ENCODE results near the gene SEPTIN12. TPM values are rescaled to one million over a fixed set of nuclear protein-coding genes. Genes with fewer than 3 reads are reported as not detected.

SEPTIN12 gene
- total RNA-seq, 1 experiment from 2014 or later = not detected

DNA sequence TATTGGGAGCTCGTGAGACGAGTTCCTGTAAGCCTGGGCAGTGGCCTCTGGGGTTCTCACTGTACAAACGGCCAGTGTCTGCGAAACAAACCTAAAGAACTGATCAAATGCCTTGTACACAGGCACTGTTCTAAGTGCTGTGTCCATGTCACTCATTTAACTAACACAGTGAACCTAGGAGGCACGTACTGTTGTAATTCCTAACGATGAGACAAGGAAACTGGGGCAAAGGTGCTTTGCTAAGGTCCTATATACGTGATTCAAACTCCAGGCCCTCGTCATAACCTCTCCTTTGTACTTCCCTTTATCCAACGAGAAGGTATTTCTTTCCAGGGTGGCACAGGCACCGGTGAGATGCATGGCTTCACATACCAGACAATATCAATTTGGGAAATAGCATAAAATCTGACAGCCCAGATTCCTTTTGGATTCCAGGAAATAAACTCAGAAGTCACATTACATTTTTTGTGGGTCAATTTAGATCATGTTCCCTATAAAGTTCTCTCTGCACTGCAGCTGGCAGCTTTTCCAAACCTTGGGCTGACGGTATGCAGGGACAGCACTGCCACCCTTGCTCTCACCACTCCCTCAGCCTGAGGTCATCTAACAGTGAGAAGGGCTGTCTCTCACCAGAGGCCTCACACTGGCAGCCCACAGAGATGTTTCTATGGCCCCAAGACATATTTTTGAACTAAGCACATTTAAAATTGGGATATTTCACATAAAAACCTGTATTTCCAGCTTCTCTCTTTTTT is 40.6 kb upstream of the SEPTIN12 start:
- Histone ChIP-seq H2AFZ (no peak overlapping the region), H3K36me3 (ENCODE audit: low read depth) (peaks cover 23% of the 10 kb centered on the region; the same call in 1 of the 2 replicates), H3K4me3 (no peak overlapping the region), H3K9me3 (ENCODE audit: insufficient read depth, low read depth) (no peaks in the 10 kb centered on the region), H3K27me3 (ENCODE audit: insufficient read depth, low read depth) (no peaks in the 10 kb centered on the region), H3K4me2 (no peak overlapping the region), H3K27ac (no peak overlapping the region), H3K4me1 (replicated peaks; ENCODE audit: insufficient read depth) (no peaks in the 10 kb centered on the region), H4K20me1 (ENCODE audit: insufficient read depth) (peaks cover 9% of the 10 kb centered on the region), H3F3A (ENCODE audit: insufficient read depth, low read depth) (no peaks in the 10 kb centered on the region; the same call in 1 of the 2 replicates), H3K9me2 (ENCODE audit: insufficient read depth) (no peaks in the 10 kb centered on the region), H3K79me2 (ENCODE audit: low read depth) (no peaks in the 10 kb centered on the region)
- CTCF ChIA-PET = no interaction called here
- intact Hi-C loops (cut with micrococcal nuclease; ENCODE audit: unreplicated experiment) = no loop called here
- DNase-seq = no peak
- no TSS peak for BruUV-seq (replicated peaks)
- TF ChIP-seq EZH2 (IDR thresholded peaks at IDR 0.05; ENCODE audit: low read depth) = no peak
- TF ChIP-seq, protein P1, sequence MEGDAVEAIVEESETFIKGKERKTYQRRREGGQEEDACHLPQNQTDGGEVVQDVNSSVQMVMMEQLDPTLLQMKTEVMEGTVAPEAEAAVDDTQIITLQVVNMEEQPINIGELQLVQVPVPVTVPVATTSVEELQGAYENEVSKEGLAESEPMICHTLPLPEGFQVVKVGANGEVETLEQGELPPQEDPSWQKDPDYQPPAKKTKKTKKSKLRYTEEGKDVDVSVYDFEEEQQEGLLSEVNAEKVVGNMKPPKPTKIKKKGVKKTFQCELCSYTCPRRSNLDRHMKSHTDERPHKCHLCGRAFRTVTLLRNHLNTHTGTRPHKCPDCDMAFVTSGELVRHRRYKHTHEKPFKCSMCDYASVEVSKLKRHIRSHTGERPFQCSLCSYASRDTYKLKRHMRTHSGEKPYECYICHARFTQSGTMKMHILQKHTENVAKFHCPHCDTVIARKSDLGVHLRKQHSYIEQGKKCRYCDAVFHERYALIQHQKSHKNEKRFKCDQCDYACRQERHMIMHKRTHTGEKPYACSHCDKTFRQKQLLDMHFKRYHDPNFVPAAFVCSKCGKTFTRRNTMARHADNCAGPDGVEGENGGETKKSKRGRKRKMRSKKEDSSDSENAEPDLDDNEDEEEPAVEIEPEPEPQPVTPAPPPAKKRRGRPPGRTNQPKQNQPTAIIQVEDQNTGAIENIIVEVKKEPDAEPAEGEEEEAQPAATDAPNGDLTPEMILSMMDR (conservative IDR thresholded peaks at IDR 0.05) = no peak
- POLR2A ChIA-PET (ENCODE audit: unreplicated experiment) = no interaction called here

DNA sequence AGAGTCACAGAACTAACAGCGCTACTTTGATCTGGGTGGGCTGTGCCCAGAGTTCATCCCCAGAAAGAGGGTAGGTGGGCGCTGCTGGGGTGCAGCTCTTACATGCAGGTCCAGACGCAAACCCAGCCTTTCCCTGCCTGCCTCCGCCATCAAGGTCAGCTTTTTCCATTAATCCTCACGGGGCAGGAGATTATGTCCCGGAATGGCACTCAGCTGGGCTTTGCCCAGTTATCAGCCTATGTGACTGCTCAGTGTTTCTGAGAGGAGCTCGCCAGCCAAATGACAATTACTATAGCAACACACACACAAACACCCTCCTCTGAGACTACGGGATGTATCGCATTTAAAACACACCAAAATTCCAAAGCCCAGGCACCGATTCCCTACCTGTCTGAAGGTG is 38.8 kb upstream of the SEPTIN12 start:
- no peak for DNase-seq
- intact Hi-C loops (cut with micrococcal nuclease; ENCODE audit: unreplicated experiment) = no loop called here
- no peaks in the 10 kb centered on the region for H3K27me3 ChIP-seq (ENCODE audit: insufficient read depth, low read depth)
- H3K9me2 ChIP-seq (ENCODE audit: insufficient read depth) = no peaks in the 10 kb centered on the region
- ChIA-PET CTCF (no interaction called here), POLR2A (ENCODE audit: unreplicated experiment) (no interaction called here)
- no peaks in the 10 kb centered on the region for H3F3A ChIP-seq (ENCODE audit: insufficient read depth, low read depth)
- H3K4me1 ChIP-seq (replicated peaks; ENCODE audit: insufficient read depth) = no peaks in the 10 kb centered on the region
- H3K4me3 ChIP-seq = no peak overlapping the region
- H3K4me2 ChIP-seq = no peak overlapping the region
- no peaks in the 10 kb centered on the region for H3K79me2 ChIP-seq (ENCODE audit: low read depth)
- H3K9me3 ChIP-seq (ENCODE audit: insufficient read depth, low read depth) = no peaks in the 10 kb centered on the region
- peaks cover 16% of the 10 kb centered on the region for H3K36me3 ChIP-seq (ENCODE audit: low read depth)
- no peak overlapping the region for H3K27ac ChIP-seq
- TF ChIP-seq, protein P1 (conservative IDR thresholded peaks at IDR 0.05) = no peak
- TF ChIP-seq EZH2 (IDR thresholded peaks at IDR 0.05; ENCODE audit: low read depth) = no peak
- peaks cover 6% of the 10 kb centered on the region; the same call in 1 of the 2 replicates for H4K20me1 ChIP-seq (ENCODE audit: insufficient read depth)
- H2AFZ ChIP-seq = no peak overlapping the region
- BruUV-seq (replicated peaks) = no TSS peak

DNA sequence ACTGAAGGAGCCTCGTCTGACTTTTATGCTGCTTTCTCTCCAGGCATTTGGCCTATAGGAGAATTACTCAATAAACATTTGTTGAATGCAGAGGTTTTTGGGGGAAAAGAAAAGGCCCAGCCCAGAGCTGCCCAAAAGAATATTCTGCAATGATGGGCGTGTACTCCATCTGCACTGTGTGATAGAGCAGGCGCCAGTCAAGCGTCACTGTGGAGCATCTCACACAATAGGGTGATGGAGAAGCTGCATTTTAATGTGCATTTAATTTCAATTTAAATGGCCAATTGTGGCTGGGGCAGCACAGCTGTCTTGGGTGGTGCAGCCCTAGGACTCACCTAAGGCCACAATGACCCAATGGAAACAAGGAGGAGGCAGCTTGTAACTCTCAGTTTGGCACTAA is 38.4 kb upstream of the SEPTIN12 start:
- Histone ChIP-seq H3K36me3 (ENCODE audit: low read depth) (peaks cover 21% of the 10 kb centered on the region), H3F3A (ENCODE audit: insufficient read depth, low read depth) (no peaks in the 10 kb centered on the region), H2AFZ (no peak overlapping the region), H3K4me3 (no peak overlapping the region), H3K27ac (no peak overlapping the region), H3K79me2 (ENCODE audit: low read depth) (no peaks in the 10 kb centered on the region), H4K20me1 (ENCODE audit: insufficient read depth) (peaks cover 6% of the 10 kb centered on the region; the same call in 1 of the 2 replicates), H3K9me2 (ENCODE audit: insufficient read depth) (no peaks in the 10 kb centered on the region), H3K4me2 (no peak overlapping the region), H3K4me1 (replicated peaks; ENCODE audit: insufficient read depth) (no peaks in the 10 kb centered on the region), H3K27me3 (ENCODE audit: insufficient read depth, low read depth) (no peaks in the 10 kb centered on the region), H3K9me3 (ENCODE audit: insufficient read depth, low read depth) (no peaks in the 10 kb centered on the region)
- BruUV-seq (replicated peaks) = no TSS peak
- CTCF ChIA-PET = no interaction called here
- TF ChIP-seq, protein P1 (conservative IDR thresholded peaks at IDR 0.05) = no peak
- no peak for TF ChIP-seq EZH2 (IDR thresholded peaks at IDR 0.05; ENCODE audit: low read depth)
- no peak for DNase-seq
- intact Hi-C loops (cut with micrococcal nuclease; ENCODE audit: unreplicated experiment) = no loop called here
- POLR2A ChIA-PET (ENCODE audit: unreplicated experiment) = no interaction called here

Measured in PC-9 (cell line).